Fibroblast of villous mesenchyme (primary cell): ENCODE measurements around the gene GALNT16. TPM values are rescaled to one million over a fixed set of nuclear protein-coding genes. Genes with fewer than 3 reads are reported as not detected.
"Not testable (repeated sequence)": the region's sequence is repeated elsewhere in the genome, so short reads cannot be mapped to it uniquely, and the experiment has no call there.

ENCODE experiments used
- DNase-seq: peaks from one replicate; pipeline ENCODE4 v3.0.0-alpha.2; 2010; ENCODE audit warnings: low read depth
- H3K4me3 ChIP-seq: 2 replicates; pipeline ENCODE4 v1.5.1; 2011; ENCODE audit warnings: low read depth, mild to moderate bottlenecking, low read length
- CTCF ChIP-seq: IDR thresholded peaks from 2 replicates; pipeline ENCODE4 v1.5.1; 2012; ENCODE audit warnings: low read depth, mild to moderate bottlenecking, low read length; ENCODE audit not compliant: insufficient read depth
- total RNA-seq: library from RNA; depleted of rRNA; stranded (reverse); fragments of >200 nt; gene quantifications from 2 replicates; pipeline ENCODE4 v1.2.3, GENCODE V29; 2012

The GALNT16 gene
- total RNA-seq, 1 donor = under 0.01 TPM

GRCh38 chr14:69289811-69290520, 30.0 kb downstream of the GALNT16 start:
- H3K4me3 ChIP-seq = no peak overlapping the region
- no peak for DNase-seq
- no peak for TF ChIP-seq CTCF

DNA sequence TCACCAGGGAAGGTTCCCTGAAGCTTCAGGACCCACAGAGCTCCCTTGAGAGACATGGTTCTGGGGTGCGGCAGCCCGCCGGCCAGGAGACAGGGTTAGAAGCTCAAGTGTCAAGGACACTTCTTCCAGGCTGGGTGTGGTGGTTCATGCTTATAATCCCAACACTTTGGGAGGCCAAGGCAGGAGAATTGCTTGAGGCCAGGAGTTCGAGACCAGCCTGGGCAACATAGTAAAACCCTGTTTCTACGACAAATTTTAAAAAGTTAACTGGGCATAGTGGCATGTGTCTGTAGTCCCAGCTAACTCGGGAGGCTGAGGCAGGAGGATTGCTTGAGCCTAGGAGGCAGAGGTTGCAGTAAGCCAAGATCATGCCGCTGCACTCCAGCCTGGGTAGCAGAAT, 30.9 kb downstream of the GALNT16 start:
- not testable (repeated sequence) for H3K4me3 ChIP-seq, DNase-seq

- no peak for TF ChIP-seq CTCF
- DNase-seq = no peak
- H3K4me3 ChIP-seq = no peak overlapping the region
Measured at GRCh38 chr14:69291396-69291795, 31.4 kb downstream of the GALNT16 start.

DNA sequence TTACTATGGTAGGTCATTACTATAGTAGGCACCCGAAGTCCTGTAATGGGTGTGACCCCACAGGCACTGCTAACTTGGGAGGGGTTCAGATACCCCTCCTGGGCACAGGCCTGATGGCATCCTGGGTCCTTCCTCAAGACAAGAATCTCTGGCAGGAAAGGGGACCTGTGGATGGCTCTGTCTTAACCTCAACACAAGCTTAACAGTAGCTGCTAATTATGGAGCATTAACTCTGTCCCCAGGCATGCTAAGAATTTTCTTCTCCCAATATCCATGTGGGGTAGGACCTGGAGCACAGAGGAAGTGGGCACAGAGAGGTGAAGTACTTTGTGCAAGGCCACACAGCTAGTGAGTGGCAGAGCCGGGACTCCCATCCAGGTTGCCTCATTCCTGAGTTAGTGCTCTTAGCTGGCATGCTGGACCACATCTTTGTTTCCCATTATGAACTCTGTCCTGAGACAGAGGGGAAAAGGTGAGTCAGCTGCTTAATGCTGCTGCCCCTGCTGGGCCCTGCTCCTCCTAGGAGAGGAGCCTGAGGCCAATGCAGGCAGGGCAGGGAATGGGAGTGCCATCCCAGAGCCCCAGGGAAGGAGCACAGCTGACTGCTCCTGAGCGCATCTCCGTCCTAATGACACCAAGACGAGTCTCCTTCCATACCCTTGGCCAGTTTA, 32.1 kb downstream of the GALNT16 start:
- no peak for TF ChIP-seq CTCF
- no peak for DNase-seq
- no peak overlapping the region for H3K4me3 ChIP-seq

GRCh38 chr14:69298131-69299071, 38.4 kb downstream of the GALNT16 start:
- no peak overlapping the region for H3K4me3 ChIP-seq
- DNase-seq = no peak
- TF ChIP-seq CTCF = no peak

- H3K4me3 ChIP-seq = no peak overlapping the region
- peak; percentile 14 for TF ChIP-seq CTCF
- no peak for DNase-seq
Measured at GRCh38 chr14:69299286-69300035, 39.5 kb downstream of the GALNT16 start.
